Uterus (tissue), 2 donors: Measurements from ENCODE around the gene AXIN1.

Experiments used
- POLR2A ChIP-seq, 2 donors: fragments of 450-650 bp; IDR thresholded peaks; one replicate each; pipeline ENCODE4 v1.6.1; 2016; ENCODE audit warnings: antibody characterized with exemption in 2 of 2, mild to moderate bottlenecking in 1 of 2, moderate library complexity in 1 of 2
- TF ChIP-seq, protein P1 (sequence below), 4 experiments: fragments of 200-600 bp in 2 of 4; fragments of 450-650 bp in 2 of 4; sonication (generic) in 2 of 4; IDR thresholded peaks; one replicate each; pipeline ENCODE4 v1.5.1; 2016 to 2019; ENCODE audit warnings: antibody characterized with exemption in 4 of 4, mild to moderate bottlenecking in 2 of 4, moderate library complexity in 1 of 4

- TF ChIP-seq, protein P1, sequence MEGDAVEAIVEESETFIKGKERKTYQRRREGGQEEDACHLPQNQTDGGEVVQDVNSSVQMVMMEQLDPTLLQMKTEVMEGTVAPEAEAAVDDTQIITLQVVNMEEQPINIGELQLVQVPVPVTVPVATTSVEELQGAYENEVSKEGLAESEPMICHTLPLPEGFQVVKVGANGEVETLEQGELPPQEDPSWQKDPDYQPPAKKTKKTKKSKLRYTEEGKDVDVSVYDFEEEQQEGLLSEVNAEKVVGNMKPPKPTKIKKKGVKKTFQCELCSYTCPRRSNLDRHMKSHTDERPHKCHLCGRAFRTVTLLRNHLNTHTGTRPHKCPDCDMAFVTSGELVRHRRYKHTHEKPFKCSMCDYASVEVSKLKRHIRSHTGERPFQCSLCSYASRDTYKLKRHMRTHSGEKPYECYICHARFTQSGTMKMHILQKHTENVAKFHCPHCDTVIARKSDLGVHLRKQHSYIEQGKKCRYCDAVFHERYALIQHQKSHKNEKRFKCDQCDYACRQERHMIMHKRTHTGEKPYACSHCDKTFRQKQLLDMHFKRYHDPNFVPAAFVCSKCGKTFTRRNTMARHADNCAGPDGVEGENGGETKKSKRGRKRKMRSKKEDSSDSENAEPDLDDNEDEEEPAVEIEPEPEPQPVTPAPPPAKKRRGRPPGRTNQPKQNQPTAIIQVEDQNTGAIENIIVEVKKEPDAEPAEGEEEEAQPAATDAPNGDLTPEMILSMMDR (IDR thresholded peaks at IDR 0.05) = no peak
- no peak for TF ChIP-seq POLR2A (IDR thresholded peaks at IDR 0.05)
Measured at GRCh38 chr16:280552-280951, 72.0 kb downstream of the AXIN1 start, which contains the start of gene ARHGDIG.
